ENCODE results near the gene POLD4. TPM values are rescaled to one million over a fixed set of nuclear protein-coding genes. Genes with fewer than 3 reads are reported as not detected.
A peak's percentile ranks its signal among the peaks of the same experiment; 100 is the strongest.

The POLD4 gene
- total and polyA plus RNA-seq, 2 of the 13 experiments (the other 11 are each of a cell fraction or from before 2014, with no cell fraction given) = 10.5 to 27.4 TPM

DNA sequence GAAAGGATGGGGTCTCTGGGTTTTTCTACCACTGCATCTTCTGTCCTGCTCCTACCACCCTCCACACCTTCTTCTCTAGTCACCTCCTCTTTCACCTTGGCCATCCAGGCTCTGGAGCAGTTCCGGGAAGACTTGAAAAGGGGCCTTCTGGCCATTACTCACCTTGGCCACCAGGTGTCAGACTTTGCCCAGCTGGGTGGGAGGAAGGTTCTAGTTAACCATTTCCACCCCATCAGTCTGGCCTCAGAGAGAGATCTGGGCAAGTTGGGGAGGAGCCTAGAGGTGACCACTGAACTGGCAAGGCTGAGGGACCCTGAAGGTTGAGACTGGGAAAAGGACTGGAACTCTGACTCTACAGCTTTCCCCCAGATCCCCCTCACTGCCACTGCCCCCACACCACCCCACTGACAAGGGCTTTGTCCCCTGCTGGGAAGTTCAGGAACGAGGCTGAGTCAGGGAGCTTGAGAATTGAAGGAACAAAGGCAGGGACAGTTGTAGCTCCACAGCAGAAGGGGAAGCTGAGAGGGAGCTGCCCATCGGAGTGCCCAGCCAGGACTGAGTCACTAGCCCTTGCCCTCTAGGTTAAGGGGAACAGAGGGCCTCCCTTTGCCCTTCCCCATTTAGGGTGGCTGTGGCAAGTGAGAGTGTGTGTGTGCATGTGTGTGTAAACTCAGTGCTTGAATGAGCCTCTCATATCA, 3.7 kb upstream of the POLD4 start:
- ChIA-PET CTCF (ENCODE audit: low intra/inter-chr PET ratio, low total read pairs) (interaction anchor here (0.6 to 4.1 kb wide), 3 partner anchors 11 to 26 kb away, joined by 3 to 45 read pairs (median 9); partner anchors contain the start of gene CLCF1), POLR2A (interaction anchor here (1.8 to 9.7 kb wide), 2 partner anchors 21 to 35 kb away, joined by 5 to 365 read pairs; partner anchors contain the start of genes CLCF1 and RAD9A)
- H3K4me2 ChIP-seq (ENCODE audit: low read depth, low read length) = peak overlapping the region; percentile 96
- intact Hi-C loops (cut with micrococcal nuclease; ENCODE audit: unreplicated experiment) = loop anchor here (1.0 kb wide), 2 partner anchors 16 to 25 kb away; partner anchors contain the start of gene CLCF1
- no peak overlapping the region for H3K27ac ChIP-seq (ENCODE audit: extremely low read length, insufficient read depth, low read length)
- DNase-seq (ENCODE audit: low spot score) (peak; percentile 76), ATAC-seq (no peak), FAIRE-seq (peak; percentile 92)
- H2AFZ ChIP-seq (ENCODE audit: low read length) = no peak overlapping the region
- peak overlapping the region; percentile 63; the same call in 1 of the 2 replicates for H3K9ac ChIP-seq (ENCODE audit: insufficient read depth, low read depth, low read length)
- H3K4me1 ChIP-seq (ENCODE audit: insufficient read depth, low read length) = peaks cover 46% of the 10 kb centered on the region
- WGBS (ENCODE audit: low lambda C conversion rate) = 7% methylated on average over 2 of the region's 3 CpGs
- H3K79me2 ChIP-seq (ENCODE audit: insufficient read depth, low read length) = no peaks in the 10 kb centered on the region
- no TSS peak for BruUV-seq (replicated peaks)
- H3K27me3 ChIP-seq (ENCODE audit: control insufficient read depth in 1 of 2, insufficient read depth in 2 of 2, low read length in 2 of 2) = no peaks in the 10 kb centered on the region
- H3K4me3 ChIP-seq (replicated peaks in 1 of 3; ENCODE audit: insufficient read depth in 1 of 3, low read depth in 2 of 3, low read length in 3 of 3) = peak overlapping the region in 1 of 3 experiments; percentile 90; a peak in 1 of 6 replicates
- H3K9me3 ChIP-seq (ENCODE audit: low read length) = no peaks in the 10 kb centered on the region
- in situ Hi-C loops (cut with HindIII; ENCODE audit: extremely low pct_ligation_motif_present, low pct_unique_long_range_greater_than_20kb) = no loop called here
- H3K36me3 ChIP-seq (replicated peaks in 1 of 2; ENCODE audit: control insufficient read depth in 1 of 2, insufficient read depth in 2 of 2, low read length in 2 of 2) = no peaks in the 10 kb centered on the region
- H4K20me1 ChIP-seq (ENCODE audit: insufficient read depth, low read length) = no peaks in the 10 kb centered on the region
- TF ChIP-seq ZNF572 (CRISPR knock-in tag; IDR thresholded peaks at IDR 0.05) = peak; percentile 74
- no peak for TF ChIP-seq MED1 (CRISPR knock-in tag; IDR thresholded peaks at IDR 0.05)
- TF ChIP-seq ZNF431 (CRISPR knock-in tag; IDR thresholded peaks at IDR 0.05; ENCODE audit: borderline replicate concordance, low read depth) = no peak
- TF ChIP-seq ZSCAN30 (CRISPR knock-in tag; IDR thresholded peaks at IDR 0.05) = no peak
- peak; percentile 56 for TF ChIP-seq FOSL2 (CRISPR knock-in tag; IDR thresholded peaks at IDR 0.05)
- peak; percentile 74 for TF ChIP-seq ELF1 (CRISPR knock-in tag; IDR thresholded peaks at IDR 0.05)
- TF ChIP-seq, protein P1, sequence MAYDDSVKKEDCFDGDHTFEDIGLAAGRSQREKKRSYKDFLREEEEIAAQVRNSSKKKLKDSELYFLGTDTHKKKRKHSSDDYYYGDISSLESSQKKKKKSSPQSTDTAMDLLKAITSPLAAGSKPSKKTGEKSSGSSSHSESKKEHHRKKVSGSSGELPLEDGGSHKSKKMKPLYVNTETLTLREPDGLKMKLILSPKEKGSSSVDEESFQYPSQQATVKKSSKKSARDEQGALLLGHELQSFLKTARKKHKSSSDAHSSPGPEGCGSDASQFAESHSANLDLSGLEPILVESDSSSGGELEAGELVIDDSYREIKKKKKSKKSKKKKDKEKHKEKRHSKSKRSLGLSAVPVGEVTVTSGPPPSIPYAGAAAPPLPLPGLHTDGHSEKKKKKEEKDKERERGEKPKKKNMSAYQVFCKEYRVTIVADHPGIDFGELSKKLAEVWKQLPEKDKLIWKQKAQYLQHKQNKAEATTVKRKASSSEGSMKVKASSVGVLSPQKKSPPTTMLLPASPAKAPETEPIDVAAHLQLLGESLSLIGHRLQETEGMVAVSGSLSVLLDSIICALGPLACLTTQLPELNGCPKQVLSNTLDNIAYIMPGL (CRISPR knock-in tag; IDR thresholded peaks at IDR 0.05; ENCODE audit: borderline replicate concordance in 1 of 2, low read depth in 1 of 2) = peak; percentile 47 to 82; a peak in 1 of 4 replicates
- TF ChIP-seq, protein P2, sequence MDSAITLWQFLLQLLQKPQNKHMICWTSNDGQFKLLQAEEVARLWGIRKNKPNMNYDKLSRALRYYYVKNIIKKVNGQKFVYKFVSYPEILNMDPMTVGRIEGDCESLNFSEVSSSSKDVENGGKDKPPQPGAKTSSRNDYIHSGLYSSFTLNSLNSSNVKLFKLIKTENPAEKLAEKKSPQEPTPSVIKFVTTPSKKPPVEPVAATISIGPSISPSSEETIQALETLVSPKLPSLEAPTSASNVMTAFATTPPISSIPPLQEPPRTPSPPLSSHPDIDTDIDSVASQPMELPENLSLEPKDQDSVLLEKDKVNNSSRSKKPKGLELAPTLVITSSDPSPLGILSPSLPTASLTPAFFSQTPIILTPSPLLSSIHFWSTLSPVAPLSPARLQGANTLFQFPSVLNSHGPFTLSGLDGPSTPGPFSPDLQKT (CRISPR knock-in tag; IDR thresholded peaks at IDR 0.05; ENCODE audit: borderline replicate concordance) = no peak
- TF ChIP-seq ZNF781 (CRISPR knock-in tag; IDR thresholded peaks at IDR 0.05; ENCODE audit: borderline replicate concordance, not compliant biosample characterization) = peak; percentile 63
- TF ChIP-seq TBL1XR1 (IDR thresholded peaks at IDR 0.05; ENCODE audit: borderline replicate concordance, low read length, partially characterized antibody) = peak; percentile 13
- TF ChIP-seq, protein P3, sequence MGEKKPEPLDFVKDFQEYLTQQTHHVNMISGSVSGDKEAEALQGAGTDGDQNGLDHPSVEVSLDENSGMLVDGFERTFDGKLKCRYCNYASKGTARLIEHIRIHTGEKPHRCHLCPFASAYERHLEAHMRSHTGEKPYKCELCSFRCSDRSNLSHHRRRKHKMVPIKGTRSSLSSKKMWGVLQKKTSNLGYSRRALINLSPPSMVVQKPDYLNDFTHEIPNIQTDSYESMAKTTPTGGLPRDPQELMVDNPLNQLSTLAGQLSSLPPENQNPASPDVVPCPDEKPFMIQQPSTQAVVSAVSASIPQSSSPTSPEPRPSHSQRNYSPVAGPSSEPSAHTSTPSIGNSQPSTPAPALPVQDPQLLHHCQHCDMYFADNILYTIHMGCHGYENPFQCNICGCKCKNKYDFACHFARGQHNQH (CRISPR knock-in tag; IDR thresholded peaks at IDR 0.05) = peak; percentile 63; the same call in 1 of the 2 replicates
- TF ChIP-seq RARA (CRISPR knock-in tag; IDR thresholded peaks at IDR 0.05) = 0 out of 2 replicates have a peak, but pooled peaks have one; percentile 30
- TF ChIP-seq MTA1 (CRISPR knock-in tag; IDR thresholded peaks at IDR 0.05; ENCODE audit: borderline replicate concordance) = 0 out of 2 replicates have a peak, but pooled peaks have one; percentile 20
- peak; percentile 54; the same call in 1 of the 2 replicates for TF ChIP-seq ELF3 (CRISPR knock-in tag; IDR thresholded peaks at IDR 0.05)
- no peak for TF ChIP-seq ZNF792 (CRISPR knock-in tag; IDR thresholded peaks at IDR 0.05)
- TF ChIP-seq ZFP36L1 (CRISPR knock-in tag; IDR thresholded peaks at IDR 0.05) = 0 out of 2 replicates have a peak, but pooled peaks have one; percentile 25
- TF ChIP-seq RFX3 (CRISPR knock-in tag; IDR thresholded peaks at IDR 0.05) = 0 out of 2 replicates have a peak, but pooled peaks have one; percentile 17
- TF ChIP-seq SOX6 (IDR thresholded peaks at IDR 0.05) = no peak
- no peak; the same call in 1 of the 2 replicates for TF ChIP-seq SOX6 (CRISPR knock-in tag; IDR thresholded peaks at IDR 0.05)
- peak; percentile 69 for TF ChIP-seq THAP11 (CRISPR knock-in tag; IDR thresholded peaks at IDR 0.05)
